KMS-11 (cell line): ENCODE measurements around the gene BPIFA3.

ENCODE experiments used
- H2AFZ ChIP-seq: fragments of 200-600 bp; sonication (generic); 2 replicates; pipeline ENCODE4 v1.6.1; 2016; ENCODE audit warnings: antibody characterized with exemption, mixed run types, low read depth
- H3K27ac ChIP-seq: fragments of 200-600 bp; sonication (generic); 2 replicates; pipeline ENCODE4 v1.6.1; 2016; ENCODE audit warnings: mild to moderate bottlenecking, mixed run types
- H3K27me3 ChIP-seq: fragments of 200-600 bp; sonication (generic); 2 replicates; pipeline ENCODE4 v1.6.1; 2017; ENCODE audit warnings: mild to moderate bottlenecking, low read depth, mixed run types, moderate library complexity; ENCODE audit not compliant: insufficient read depth
- H3K36me3 ChIP-seq: fragments of 200-600 bp; sonication (generic); 2 replicates; pipeline ENCODE4 v1.6.1; 2017; ENCODE audit warnings: mild to moderate bottlenecking, mixed run types; ENCODE audit not compliant: insufficient read depth
- H3K4me1 ChIP-seq: fragments of 200-600 bp; sonication (generic); 2 replicates; pipeline ENCODE4 v1.6.1; 2016; ENCODE audit warnings: mild to moderate bottlenecking, low read depth, mixed run types; ENCODE audit not compliant: poor library complexity, severe bottlenecking
- H3K4me2 ChIP-seq: fragments of 200-600 bp; sonication (generic); 2 replicates; pipeline ENCODE4 v1.7.0; 2016; ENCODE audit warnings: mild to moderate bottlenecking, mixed run types
- H3K4me3 ChIP-seq: fragments of 200-600 bp; sonication (generic); IDR thresholded peaks from 2 replicates; pipeline ENCODE4 v1.6.1; 2017; ENCODE audit warnings: low read depth, low read length, mixed read lengths; ENCODE audit not compliant: insufficient read depth
- H3K79me2 ChIP-seq: fragments of 200-600 bp; sonication (generic); 2 replicates; pipeline ENCODE4 v1.6.1; 2016; ENCODE audit warnings: low read depth, mixed run types; ENCODE audit not compliant: insufficient read depth
- H3K9ac ChIP-seq: fragments of 200-600 bp; sonication (generic); 2 replicates; pipeline ENCODE4 v1.6.1; 2016; ENCODE audit warnings: mild to moderate bottlenecking, mixed run types
- H4K20me1 ChIP-seq: fragments of 200-600 bp; sonication (generic); 2 replicates; pipeline ENCODE4 v1.6.1; 2016; ENCODE audit warnings: mild to moderate bottlenecking, mixed run types; ENCODE audit not compliant: insufficient read depth
- TF ChIP-seq, protein P1 (sequence below): fragments of 200-600 bp; sonication (generic); conservative IDR thresholded peaks from 2 replicates; pipeline ENCODE4 v1.6.1; 2017; ENCODE audit warnings: low read depth, mild to moderate bottlenecking, antibody characterized with exemption, low read length, moderate library complexity, mixed read lengths

The BPIFA3 gene

DNA sequence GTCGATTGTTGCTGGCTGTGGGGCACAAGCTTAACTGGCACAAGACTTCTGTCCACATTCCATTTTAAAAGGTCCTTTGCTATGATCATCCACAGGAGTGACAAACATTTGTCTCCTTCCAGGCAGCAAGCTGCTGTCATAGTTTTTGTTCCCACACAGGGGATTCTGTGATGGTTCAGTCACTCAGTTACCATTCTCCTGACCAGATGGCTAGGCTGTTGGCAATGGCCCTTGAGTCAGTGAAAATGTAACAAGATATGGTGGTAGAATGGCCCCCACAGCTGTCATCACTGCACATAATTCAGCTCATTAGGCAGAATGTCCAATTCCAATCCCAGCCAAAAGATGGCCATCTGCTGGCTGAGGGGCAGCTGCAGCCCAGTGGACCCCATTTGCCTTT, 32.3 kb downstream of the BPIFA3 start:
- H2AFZ ChIP-seq: no peak overlapping the region
- H3K4me3 ChIP-seq: no peak overlapping the region
- TF ChIP-seq, protein P1, sequence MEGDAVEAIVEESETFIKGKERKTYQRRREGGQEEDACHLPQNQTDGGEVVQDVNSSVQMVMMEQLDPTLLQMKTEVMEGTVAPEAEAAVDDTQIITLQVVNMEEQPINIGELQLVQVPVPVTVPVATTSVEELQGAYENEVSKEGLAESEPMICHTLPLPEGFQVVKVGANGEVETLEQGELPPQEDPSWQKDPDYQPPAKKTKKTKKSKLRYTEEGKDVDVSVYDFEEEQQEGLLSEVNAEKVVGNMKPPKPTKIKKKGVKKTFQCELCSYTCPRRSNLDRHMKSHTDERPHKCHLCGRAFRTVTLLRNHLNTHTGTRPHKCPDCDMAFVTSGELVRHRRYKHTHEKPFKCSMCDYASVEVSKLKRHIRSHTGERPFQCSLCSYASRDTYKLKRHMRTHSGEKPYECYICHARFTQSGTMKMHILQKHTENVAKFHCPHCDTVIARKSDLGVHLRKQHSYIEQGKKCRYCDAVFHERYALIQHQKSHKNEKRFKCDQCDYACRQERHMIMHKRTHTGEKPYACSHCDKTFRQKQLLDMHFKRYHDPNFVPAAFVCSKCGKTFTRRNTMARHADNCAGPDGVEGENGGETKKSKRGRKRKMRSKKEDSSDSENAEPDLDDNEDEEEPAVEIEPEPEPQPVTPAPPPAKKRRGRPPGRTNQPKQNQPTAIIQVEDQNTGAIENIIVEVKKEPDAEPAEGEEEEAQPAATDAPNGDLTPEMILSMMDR: no peak
- no peak overlapping the region for H3K27ac ChIP-seq
- no peaks in the 10 kb centered on the region for H3K4me1 ChIP-seq
- H3K79me2 ChIP-seq: no peaks in the 10 kb centered on the region
- H3K27me3 ChIP-seq: no peaks in the 10 kb centered on the region
- H3K4me2 ChIP-seq: no peak overlapping the region
- H3K9ac ChIP-seq: no peak overlapping the region
- no peaks in the 10 kb centered on the region for H4K20me1 ChIP-seq
- no peaks in the 10 kb centered on the region for H3K36me3 ChIP-seq

DNA sequence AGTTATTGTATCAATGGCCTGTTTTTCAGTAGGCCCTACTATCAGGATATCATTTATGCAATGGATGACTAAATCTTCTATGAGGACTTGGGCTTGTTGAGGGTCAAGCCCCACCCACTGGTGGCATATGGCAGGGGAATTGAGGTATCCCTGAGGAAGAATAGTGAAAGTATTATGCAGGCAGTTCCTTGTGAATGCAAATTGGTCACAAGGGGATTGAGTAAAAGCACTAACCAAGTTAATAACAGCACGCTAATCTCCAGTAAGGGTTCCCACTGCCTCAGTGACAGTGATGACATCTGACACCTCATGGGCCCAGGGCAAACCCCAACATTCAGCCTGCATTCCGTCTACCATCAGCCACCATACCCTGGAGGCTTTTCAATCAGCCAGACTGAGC, 33.5 kb downstream of the BPIFA3 start:
- Histone ChIP-seq H3K4me1 (no peaks in the 10 kb centered on the region), H3K36me3 (no peaks in the 10 kb centered on the region), H4K20me1 (no peaks in the 10 kb centered on the region), H3K27ac (no peak overlapping the region), H2AFZ (no peak overlapping the region), H3K9ac (no peak overlapping the region), H3K27me3 (no peaks in the 10 kb centered on the region), H3K4me3 (no peak overlapping the region), H3K79me2 (no peaks in the 10 kb centered on the region), H3K4me2 (no peak overlapping the region)
- TF ChIP-seq, protein P1: no peak

DNA sequence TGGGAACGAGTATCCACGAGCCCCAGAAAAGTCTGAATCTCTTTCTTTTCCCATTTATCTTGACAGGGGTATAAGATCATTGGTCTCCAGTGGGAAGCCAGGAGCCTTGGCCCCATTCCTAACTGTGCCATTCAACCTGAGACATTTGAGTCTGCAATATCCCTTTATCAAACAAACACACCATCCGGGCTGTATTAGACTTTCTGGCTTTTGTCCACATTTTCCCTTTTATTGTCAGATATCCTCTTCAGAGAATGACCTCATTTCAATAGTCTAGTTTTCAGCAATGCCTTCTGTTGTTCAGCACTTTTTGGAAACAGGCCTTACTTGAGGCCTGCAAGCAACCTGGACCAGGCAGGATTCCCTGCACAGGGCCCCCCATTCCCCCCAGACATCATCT, 34.3 kb downstream of the BPIFA3 start:
- Histone ChIP-seq H3K79me2 (no peaks in the 10 kb centered on the region), H3K9ac (no peak overlapping the region), H3K36me3 (no peaks in the 10 kb centered on the region), H4K20me1 (no peaks in the 10 kb centered on the region), H3K4me1 (no peaks in the 10 kb centered on the region), H3K4me2 (no peak overlapping the region), H3K4me3 (no peak overlapping the region), H3K27ac (no peak overlapping the region), H2AFZ (no peak overlapping the region), H3K27me3 (no peaks in the 10 kb centered on the region)
- TF ChIP-seq, protein P1: no peak

DNA sequence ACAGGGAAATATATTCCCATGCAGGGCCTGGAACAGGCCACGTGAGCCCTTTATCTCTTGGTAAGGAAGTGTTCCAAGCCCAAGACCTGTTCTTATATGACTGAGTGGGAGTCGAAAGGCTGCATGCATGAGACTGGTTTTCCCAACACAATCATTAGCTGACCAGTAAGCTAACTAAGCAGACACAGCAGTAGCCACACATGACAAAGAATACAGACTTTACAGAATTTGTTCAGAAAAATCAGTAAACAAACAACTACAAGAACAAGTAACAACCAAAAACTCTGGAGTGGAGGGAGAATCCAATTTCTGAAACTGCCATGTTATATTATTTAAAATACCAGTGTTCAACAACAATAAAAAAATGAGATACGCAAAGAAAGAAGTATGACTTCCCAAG, 35.3 kb downstream of the BPIFA3 start:
- Histone ChIP-seq H3K79me2 (no peaks in the 10 kb centered on the region), H3K4me1 (no peaks in the 10 kb centered on the region), H2AFZ (no peak overlapping the region), H4K20me1 (no peaks in the 10 kb centered on the region), H3K27ac (no peak overlapping the region), H3K36me3 (no peaks in the 10 kb centered on the region), H3K27me3 (no peaks in the 10 kb centered on the region), H3K4me3 (no peak overlapping the region), H3K9ac (no peak overlapping the region), H3K4me2 (no peak overlapping the region)
- TF ChIP-seq, protein P1: no peak

DNA sequence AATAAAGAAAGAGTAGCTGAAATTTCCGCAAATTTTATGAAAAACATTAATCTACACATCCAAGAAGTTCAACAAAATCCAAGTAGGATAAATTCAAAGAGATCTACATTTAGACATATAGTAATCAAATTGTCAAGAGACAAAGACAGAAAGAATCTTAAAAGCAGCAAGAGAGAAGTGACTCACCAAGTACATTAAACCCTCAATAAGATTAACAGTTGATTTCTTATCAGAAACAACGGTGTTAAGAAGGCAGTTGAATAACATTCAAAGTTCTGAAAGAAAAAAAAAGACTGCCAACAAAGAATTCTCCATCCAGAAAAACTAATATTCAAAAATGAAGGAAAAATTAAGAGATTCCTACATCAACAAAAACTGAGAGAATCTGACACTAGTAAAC, 37.9 kb downstream of the BPIFA3 start:
- Histone ChIP-seq H3K36me3 (no peaks in the 10 kb centered on the region), H2AFZ (no peak overlapping the region), H3K4me3 (no peak overlapping the region), H4K20me1 (no peaks in the 10 kb centered on the region), H3K9ac (no peak overlapping the region), H3K4me1 (no peaks in the 10 kb centered on the region), H3K27ac (no peak overlapping the region), H3K27me3 (no peaks in the 10 kb centered on the region), H3K79me2 (no peaks in the 10 kb centered on the region), H3K4me2 (no peak overlapping the region)
- TF ChIP-seq, protein P1: no peak
